NCI-H2227 (cell line): ENCODE data around the gene AP3S2.
"Not testable (repeated sequence)": the region's sequence is repeated elsewhere in the genome, so short reads cannot be mapped to it uniquely, and the experiment has no call there.

Source experiments
- DNase-seq: peaks from one replicate; lab custom pipeline; 2025; ENCODE audit not compliant: unreplicated experiment; lab: John Stamatoyannopoulos, UW

Gene AP3S2

DNA sequence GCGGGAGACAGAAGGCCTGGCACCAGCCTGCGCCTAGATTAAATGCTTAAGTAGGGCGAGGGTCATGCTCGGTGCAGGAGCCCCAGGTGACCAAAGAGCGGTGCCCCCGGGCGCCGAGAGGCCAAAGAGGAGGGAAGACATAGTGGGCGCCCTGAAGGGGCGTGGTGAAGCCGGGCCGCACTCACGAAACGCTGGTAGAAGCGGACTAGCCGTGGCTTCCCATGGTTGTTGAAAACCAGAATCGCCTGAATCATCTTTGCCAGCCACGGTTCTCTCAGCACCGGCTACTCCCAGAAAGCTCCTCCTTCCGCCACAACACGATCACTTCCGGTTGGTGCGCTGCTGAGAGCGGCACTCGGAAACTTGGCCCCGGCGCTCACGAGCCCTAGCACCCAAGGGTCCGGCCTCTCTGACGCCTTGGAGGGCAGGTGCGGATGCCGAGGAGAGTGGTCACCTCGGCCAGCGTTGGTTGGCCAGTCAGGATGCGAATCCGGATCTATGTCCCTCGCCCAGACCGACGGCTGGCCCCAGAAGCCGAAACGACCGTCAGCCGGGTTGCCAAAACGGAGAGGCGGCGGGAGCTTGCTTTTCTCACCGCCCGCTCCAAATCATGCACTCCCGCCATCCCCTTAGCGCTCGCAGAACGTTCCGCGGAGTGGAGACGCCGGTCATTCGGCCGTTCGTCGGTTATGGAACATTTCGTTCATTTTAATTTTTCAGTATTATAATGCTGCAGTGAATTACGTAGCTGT is at the start of gene AP3S2:
TSS of gene AP3S2 (minus strand) at position 299 of the 752 bp plus-strand sequence. CDS start at position 254, 45 bp downstream.
- peak; percentile 93 for DNase-seq

GRCh38 chr15:89939910-89940309 is 46.1 kb upstream of the AP3S2 start:
- DNase-seq, result no peak

DNA sequence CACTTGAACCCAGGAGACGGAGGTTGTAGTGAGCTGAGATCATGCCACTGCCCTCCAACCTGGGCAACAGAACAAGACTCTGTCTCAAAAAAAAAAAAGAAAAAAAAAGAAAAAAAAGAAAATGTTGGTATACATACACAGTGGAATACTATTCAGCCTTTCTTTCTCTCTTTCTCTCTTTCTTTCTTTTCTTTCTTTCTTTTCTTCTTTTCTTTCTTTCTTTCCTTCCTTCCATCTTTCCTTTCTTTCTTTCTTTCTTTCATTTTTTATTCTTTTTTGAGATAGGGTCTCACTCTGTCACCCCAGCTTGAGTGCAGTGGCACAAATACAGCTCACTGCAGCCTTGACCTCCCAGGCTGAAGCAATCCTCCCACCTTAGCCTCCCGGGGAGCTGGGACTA is 45.6 kb upstream of the AP3S2 start:
- DNase-seq, result not testable (repeated sequence)

- DNase-seq, result no peak
Observed at GRCh38 chr15:89937365-89938350, 43.9 kb upstream of the AP3S2 start.

DNA sequence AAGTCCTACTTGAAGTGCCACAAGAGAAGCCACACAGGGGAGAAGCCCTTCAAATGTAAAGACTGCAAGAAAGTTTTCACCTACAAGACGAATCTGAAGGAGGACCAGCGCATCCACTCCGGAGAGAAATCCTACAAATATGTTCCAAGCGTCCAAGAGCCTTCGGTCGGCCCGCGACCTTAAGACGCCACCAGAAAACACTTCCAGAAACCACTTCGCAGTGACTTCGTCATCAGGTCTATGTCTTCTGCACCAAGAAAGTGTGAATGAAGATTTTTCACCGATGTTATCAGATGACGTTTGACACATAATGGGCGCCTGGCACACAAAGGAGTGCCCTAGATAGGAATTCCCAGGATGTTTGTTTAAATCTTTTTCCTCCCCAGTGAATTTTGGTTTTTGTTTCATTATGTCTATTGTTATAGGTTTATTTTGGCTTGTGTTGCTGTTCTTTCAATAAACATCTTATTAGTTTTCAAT is 43.0 kb upstream of the AP3S2 start:
- no peak for DNase-seq

DNA sequence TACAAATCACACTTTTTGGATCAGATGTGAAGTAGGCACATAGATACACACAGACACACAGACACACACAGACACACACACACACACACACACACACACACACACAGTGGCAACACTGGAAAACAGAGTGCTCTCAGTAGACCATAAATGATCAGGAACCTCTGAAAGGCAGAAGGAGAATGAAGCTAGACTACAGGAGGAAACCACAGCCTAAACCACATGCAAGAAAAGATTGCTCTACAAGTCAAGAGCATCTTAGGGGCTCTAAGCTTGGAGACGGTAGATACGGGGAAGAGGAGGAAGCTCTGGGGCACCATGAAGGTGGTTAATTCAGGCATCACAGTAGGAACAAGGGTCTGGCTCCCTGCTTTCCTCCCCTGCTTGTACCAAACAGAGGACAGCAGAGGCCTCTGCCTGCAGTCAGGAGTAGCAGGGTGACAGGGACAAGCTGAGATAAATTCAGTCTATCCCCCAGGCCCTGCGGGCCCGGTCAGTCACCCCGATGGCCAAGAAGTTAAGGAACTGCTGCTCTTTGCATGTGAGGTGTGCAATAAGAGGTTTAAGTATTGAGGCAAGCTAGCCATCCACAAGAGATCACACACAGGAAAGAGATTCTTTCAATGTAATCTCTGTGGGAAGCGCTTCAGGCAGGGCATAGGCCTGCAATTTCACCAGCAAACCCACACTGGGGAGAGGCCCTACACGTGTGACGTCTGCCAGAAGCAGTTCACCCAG is 42.4 kb upstream of the AP3S2 start:
- no peak for DNase-seq

GRCh38 chr15:89932880-89933279 is 39.1 kb upstream of the AP3S2 start:
- DNase-seq, result no peak

GRCh38 chr15:89928421-89928820 is 34.6 kb upstream of the AP3S2 start:
- DNase-seq, result no peak

- no peak for DNase-seq
Observed at GRCh38 chr15:89926158-89926557, 32.4 kb upstream of the AP3S2 start.

DNA sequence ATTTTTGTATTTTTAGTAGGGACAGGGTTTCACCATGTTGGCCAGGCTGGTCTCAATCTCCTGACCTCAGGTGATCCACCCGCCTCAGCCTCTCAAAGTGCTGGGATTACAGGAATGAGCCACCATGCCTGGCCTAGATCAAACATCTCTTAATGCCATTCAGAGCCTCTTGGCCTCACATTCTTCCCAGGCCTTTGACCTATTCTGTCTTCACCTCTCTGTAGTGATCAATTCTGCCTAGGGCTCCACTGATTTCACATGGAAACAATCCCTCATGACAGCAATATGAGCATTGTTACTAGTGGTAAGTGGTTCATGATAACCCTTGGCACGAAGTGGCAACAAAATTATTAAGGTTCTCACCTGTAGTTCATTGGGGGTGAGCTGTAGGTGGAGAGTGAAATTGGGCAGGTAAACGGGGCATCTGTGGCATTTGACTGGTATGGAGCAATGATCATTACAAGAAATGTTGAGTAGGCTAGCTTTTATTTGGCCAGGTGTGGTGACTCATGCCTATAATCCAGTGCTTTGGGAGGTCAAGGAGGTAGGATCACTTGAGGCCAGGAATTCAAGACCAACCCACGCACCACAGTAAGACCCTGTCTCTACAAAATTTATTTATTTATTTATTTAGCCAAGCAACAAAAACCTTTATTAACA is 23.8 kb upstream of the AP3S2 start:
- DNase-seq, result no peak

- DNase-seq, result no peak
Observed at GRCh38 chr15:89916660-89917059, 22.9 kb upstream of the AP3S2 start.

GRCh38 chr15:89912674-89913396 is 19.0 kb upstream of the AP3S2 start, which contains the start of gene ARPIN:
TSS of gene ARPIN (minus strand) at chr15:89912952. CDS start at chr15:89912835, 117 bp downstream.
- DNase-seq, result peak; percentile 74

GRCh38 chr15:89912145-89912673 is 18.4 kb upstream of the AP3S2 start:
- DNase-seq, result no peak

DNA sequence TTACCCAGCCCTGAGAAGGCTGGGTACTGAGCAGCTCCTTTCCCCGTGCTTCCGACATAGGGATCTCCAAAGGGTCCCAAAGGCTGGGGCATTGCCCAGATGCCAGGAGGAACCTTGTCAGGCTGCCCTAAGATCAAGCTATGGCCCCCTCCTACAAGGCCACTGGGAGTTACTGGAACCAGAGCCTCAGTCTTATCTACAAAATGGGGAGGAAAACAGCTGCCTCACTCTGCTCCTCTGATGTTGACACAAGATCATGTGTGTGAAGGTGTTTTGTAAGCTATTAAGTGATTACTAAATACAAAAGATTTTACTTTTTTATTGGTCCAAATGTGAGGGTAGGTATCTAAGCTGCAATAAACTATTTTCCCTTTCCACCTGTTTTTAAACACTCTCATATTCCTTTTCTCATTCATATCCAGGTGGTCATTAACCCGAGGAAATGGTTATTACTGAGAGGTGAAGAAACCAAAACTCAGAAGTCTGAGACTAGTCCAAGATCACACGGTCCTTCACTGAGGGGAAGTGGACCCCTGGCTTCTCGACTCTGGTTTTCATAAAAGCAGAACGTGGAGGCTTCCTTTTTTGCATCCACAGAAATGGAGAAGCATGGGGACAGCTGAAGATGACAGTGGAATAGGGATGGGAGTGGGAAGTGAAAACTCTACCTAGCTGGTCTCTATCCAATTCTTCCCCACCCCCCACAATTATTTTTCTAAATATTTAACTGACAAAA is 17.3 kb upstream of the AP3S2 start:
- no peak for DNase-seq

- DNase-seq, result no peak
Observed at GRCh38 chr15:89909611-89910010, 15.8 kb upstream of the AP3S2 start.

DNA sequence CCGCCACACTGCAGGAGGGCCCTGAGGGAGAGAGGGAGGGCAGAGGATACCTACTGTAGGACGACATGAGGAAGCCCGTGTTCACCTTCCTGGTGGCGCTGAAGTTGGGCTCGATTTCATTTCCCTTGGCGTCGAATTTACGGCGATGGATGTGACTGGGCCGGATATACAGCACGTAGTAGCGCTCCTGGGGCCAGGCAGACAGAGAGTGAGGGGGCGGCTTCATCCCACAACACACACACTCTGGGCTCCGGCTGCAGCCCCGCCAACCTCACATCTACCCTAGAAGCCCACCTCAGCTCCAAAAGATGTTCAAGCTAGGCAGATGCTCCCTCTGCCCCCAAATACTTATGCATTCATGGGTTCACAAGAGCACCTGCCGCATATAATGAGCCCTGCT is 14.4 kb upstream of the AP3S2 start:
- DNase-seq, result no peak

DNA sequence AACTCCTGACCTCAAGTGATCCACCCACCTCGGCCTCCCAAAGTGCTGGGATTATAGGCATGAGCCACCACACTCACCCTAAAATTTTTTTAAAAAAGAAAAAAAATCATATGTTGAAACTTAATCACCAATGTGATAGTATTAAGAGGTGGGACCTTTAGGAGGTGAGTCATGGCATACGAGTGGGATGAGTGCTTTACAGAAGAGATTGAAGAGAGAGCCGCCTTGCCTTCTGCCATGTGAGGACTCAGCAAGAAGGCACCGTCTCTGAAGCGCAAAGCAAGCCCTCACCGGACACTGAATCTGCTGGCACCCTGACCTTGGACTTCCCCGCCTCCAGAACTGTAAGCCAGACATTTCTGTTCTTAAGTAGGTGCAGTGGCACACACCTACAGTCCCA is 13.5 kb upstream of the AP3S2 start:
- no peak for DNase-seq

DNA sequence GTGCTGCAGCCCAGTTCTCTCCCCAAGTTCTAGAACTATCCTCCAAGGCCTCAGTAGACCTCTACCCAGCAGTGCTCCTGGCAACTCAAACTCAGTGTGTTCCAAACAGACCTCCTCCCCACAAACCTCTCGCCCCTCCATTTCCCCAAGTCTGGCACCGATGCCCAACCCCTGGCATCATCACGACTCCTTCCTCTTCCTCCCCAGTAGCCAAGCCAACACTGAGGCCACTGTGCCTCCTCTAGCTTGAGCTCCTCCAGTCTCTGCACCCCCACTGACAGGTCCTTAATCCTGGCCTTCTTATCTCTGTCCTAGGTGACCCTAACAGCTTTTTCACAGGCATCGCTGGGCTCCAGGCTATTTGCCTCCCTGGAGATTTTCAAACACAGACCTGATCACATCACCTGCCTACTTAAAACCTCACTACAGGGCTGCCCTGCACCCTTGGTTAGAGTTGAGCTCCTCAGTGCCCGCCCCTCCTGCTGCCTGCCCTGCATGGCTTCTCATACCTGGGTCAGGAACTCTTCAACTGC is 12.1 kb upstream of the AP3S2 start:
- DNase-seq, result no peak

DNA sequence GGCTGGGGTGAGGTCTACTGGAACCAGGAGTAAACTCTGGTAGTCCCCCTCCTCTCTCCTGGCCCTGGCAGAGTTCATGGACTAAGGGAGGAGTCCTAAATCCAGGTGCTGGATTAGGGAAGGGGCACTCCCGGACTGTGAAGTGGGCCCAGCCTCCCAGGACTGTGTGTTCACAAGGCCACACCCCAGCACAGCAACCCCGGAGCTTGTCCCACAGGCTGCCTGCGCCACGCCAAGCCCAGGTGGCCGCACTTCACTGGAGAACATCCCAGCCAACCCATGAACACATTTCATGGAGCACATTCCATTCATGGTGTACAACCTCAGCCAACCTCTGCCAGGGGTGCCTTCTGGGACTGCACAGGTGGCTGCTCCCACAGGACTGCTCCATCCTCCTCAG is 10.7 kb upstream of the AP3S2 start:
- DNase-seq, result no peak
